Lower lobe of right lung (tissue), 2 donors: ENCODE data around the gene IQCM. TPM values are rescaled to one million over a fixed set of nuclear protein-coding genes. Genes with fewer than 3 reads are reported as not detected.
"Not testable (repeated sequence)": the region's sequence is repeated elsewhere in the genome, so short reads cannot be mapped to it uniquely, and the experiment has no call there.

ENCODE experiments used
- ATAC-seq, 2 donors: fragments of 200-7000 bp; cut with Tn5 transposase; one replicate each; pipeline ENCODE4 v1.9.1; 2020 to 2022; ENCODE audit warnings: mild to moderate bottlenecking in 2 of 2, moderate library complexity in 2 of 2
- DNase-seq: peaks from one replicate; pipeline ENCODE4 v3.0.0-alpha.2; 2020
- H3K27ac ChIP-seq: fragments of 200-600 bp; one replicate; pipeline ENCODE4 v1.8.0; 2022
- H3K27me3 ChIP-seq: fragments of 200-600 bp; one replicate; pipeline ENCODE4 v1.8.0; 2022; ENCODE audit warnings: low read depth
- H3K36me3 ChIP-seq: fragments of 200-600 bp; one replicate; pipeline ENCODE4 v1.8.0; 2022; ENCODE audit warnings: mild to moderate bottlenecking
- H3K4me1 ChIP-seq: fragments of 200-600 bp; one replicate; pipeline ENCODE4 v1.8.0; 2022
- H3K4me3 ChIP-seq: fragments of 200-600 bp; one replicate; pipeline ENCODE4 v1.8.0; 2022; ENCODE audit warnings: mild to moderate bottlenecking
- H3K9me3 ChIP-seq: fragments of 200-600 bp; one replicate; pipeline ENCODE4 v1.8.0; 2022
- CTCF ChIP-seq: fragments of 200-600 bp; IDR thresholded peaks from one replicate; pipeline ENCODE4 v1.8.0; 2022; ENCODE audit warnings: antibody characterized with exemption, mild to moderate bottlenecking
- intact Hi-C: fragments of 100-400 bp; cut with DNase I; formaldehyde crosslinking; loops from one replicate; pipeline ENCODE4 v1.11.0; 2022
- total RNA-seq: library from RNA; stranded (reverse); fragmentation: NEBNext Ultra II Directional; extraction: Animal tissue kit (Norgen Biotek cat#: 25700); gene quantifications from one replicate; pipeline ENCODE4 v1.2.1, GENCODE V29; 2021
- donor health status: DM: no; HTN: yes; CAD: no; lungs with severe emphysema.

IQCM gene
- total RNA-seq, 1 donor from 2014 or later, result not detected

GRCh38 chr4:149512501-149512900 lies 303.1 kb downstream of the IQCM start:
- Histone ChIP-seq H3K4me3 (no peak overlapping the region), H3K27me3 (no peaks in the 10 kb centered on the region), H3K36me3 (no peaks in the 10 kb centered on the region), H3K9me3 (no peaks in the 10 kb centered on the region), H3K4me1 (no peaks in the 10 kb centered on the region), H3K27ac (no peak overlapping the region)
- no peak for TF ChIP-seq CTCF
- DNase-seq (no peak), ATAC-seq (no peak)
- intact Hi-C loops, result no loop called here

GRCh38 chr4:149511558-149512298 lies 303.9 kb downstream of the IQCM start:
- ATAC-seq, result no peak
- Histone ChIP-seq H3K4me3 (no peak overlapping the region), H3K4me1 (no peaks in the 10 kb centered on the region), H3K27me3 (no peaks in the 10 kb centered on the region), H3K36me3 (no peaks in the 10 kb centered on the region), H3K9me3 (no peaks in the 10 kb centered on the region), H3K27ac (no peak overlapping the region)
- no peak for DNase-seq
- no peak for TF ChIP-seq CTCF
- intact Hi-C loops, result no loop called here

GRCh38 chr4:149507309-149507708 lies 308.3 kb downstream of the IQCM start:
- intact Hi-C loops, H3K27ac ChIP-seq, H3K27me3 ChIP-seq, ATAC-seq, H3K4me3 ChIP-seq, H3K4me1 ChIP-seq, DNase-seq, H3K9me3 ChIP-seq, H3K36me3 ChIP-seq: not testable (repeated sequence)

- TF ChIP-seq CTCF, result no peak
- H3K27me3 ChIP-seq, result no peaks in the 10 kb centered on the region
- DNase-seq (no peak), ATAC-seq (no peak)
- H3K27ac ChIP-seq, result no peak overlapping the region
- intact Hi-C loops, result no loop called here
- no peaks in the 10 kb centered on the region for H3K9me3 ChIP-seq
- H3K4me3 ChIP-seq, result no peak overlapping the region
- H3K4me1 ChIP-seq, result no peaks in the 10 kb centered on the region
- no peaks in the 10 kb centered on the region for H3K36me3 ChIP-seq
These were observed 314.8 kb downstream of the IQCM start for GRCh38 chr4:149500806-149501205.

- ATAC-seq (no peak), DNase-seq (no peak)
- Histone ChIP-seq H3K9me3 (no peaks in the 10 kb centered on the region), H3K36me3 (no peaks in the 10 kb centered on the region), H3K27ac (no peak overlapping the region), H3K4me3 (no peak overlapping the region), H3K4me1 (no peaks in the 10 kb centered on the region), H3K27me3 (no peaks in the 10 kb centered on the region)
- intact Hi-C loops, result no loop called here
- TF ChIP-seq CTCF, result no peak
These were observed 315.9 kb downstream of the IQCM start for GRCh38 chr4:149499726-149500125.

GRCh38 chr4:149498246-149498645 lies 317.4 kb downstream of the IQCM start:
- no peak for ATAC-seq
- Histone ChIP-seq H3K9me3 (no peaks in the 10 kb centered on the region), H3K4me3 (no peak overlapping the region), H3K4me1 (no peaks in the 10 kb centered on the region), H3K27me3 (no peaks in the 10 kb centered on the region), H3K36me3 (no peaks in the 10 kb centered on the region), H3K27ac (no peak overlapping the region)
- no peak for DNase-seq
- intact Hi-C loops, result no loop called here
- TF ChIP-seq CTCF, result no peak
